OCI-LY1 (cell line): Measurements from ENCODE around the gene MGAT4C.

Source experiments
- EZH2 ChIP-seq: fragments of 200-600 bp; sonication (generic), shearing (Covaris generic); IDR thresholded peaks from 2 replicates; pipeline ENCODE4 v1.8.0; 2017; ENCODE audit warnings: borderline replicate concordance, mixed run types, mild to moderate bottlenecking, antibody characterized with exemption, low read length, moderate library complexity, mixed read lengths
- TF ChIP-seq, protein P1 (sequence below): fragments of 200-600 bp; sonication (generic), shearing (Covaris generic); IDR thresholded peaks from 2 replicates; pipeline ENCODE4 v1.5.1; 2017; ENCODE audit warnings: mild to moderate bottlenecking, antibody characterized with exemption, low read length, moderate library complexity, mixed read lengths

DNA sequence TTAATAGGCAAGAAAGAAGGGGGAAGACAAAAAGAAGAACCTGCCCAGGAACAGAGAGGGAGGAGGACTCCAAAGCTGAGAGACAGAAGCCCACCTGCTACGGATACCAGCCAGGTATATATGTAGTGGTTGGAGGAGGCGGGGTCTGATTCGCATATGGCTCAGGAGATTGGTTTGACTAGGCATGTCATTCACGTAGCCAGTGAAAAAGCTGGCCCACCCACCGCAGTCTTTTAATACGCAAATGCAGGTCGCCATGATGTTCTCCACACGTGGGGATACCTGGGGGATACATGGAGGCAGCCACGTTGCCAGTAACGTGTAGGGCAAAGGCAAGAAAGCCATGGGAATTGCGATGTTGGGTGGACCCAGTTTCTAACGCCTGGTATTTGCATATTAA lies 308.9 kb downstream of the MGAT4C start:
- no peak for TF ChIP-seq EZH2
- TF ChIP-seq, protein P1, sequence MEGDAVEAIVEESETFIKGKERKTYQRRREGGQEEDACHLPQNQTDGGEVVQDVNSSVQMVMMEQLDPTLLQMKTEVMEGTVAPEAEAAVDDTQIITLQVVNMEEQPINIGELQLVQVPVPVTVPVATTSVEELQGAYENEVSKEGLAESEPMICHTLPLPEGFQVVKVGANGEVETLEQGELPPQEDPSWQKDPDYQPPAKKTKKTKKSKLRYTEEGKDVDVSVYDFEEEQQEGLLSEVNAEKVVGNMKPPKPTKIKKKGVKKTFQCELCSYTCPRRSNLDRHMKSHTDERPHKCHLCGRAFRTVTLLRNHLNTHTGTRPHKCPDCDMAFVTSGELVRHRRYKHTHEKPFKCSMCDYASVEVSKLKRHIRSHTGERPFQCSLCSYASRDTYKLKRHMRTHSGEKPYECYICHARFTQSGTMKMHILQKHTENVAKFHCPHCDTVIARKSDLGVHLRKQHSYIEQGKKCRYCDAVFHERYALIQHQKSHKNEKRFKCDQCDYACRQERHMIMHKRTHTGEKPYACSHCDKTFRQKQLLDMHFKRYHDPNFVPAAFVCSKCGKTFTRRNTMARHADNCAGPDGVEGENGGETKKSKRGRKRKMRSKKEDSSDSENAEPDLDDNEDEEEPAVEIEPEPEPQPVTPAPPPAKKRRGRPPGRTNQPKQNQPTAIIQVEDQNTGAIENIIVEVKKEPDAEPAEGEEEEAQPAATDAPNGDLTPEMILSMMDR, result no peak
